NCI-H82 treated with DMSO at 0.1 percent for 48 hours (cell line): Measurements from ENCODE around the gene PKM.
"Not testable (repeated sequence)": the region's sequence is repeated elsewhere in the genome, so short reads cannot be mapped to it uniquely, and the experiment has no call there.

Experiments used
- DNase-seq: peaks from one replicate; lab custom pipeline; 2025; ENCODE audit not compliant: unreplicated experiment; lab: John Stamatoyannopoulos, UW

Gene PKM

GRCh38 chr15:72231066-72231832, at the start of gene PKM:
Gene PKM (minus strand): TSS chr15:72231190. CDS start chr15:72219097, 12,093 bp downstream.
- DNase-seq: peak; percentile 94

- DNase-seq: no peak
These were observed 49.8 kb upstream of the PKM start for GRCh38 chr15:72280751-72281150.

GRCh38 chr15:72278737-72279136, 47.7 kb upstream of the PKM start:
- DNase-seq: no peak

GRCh38 chr15:72276326-72276700, 45.3 kb upstream of the PKM start:
- DNase-seq: no peak

- not testable (repeated sequence) for DNase-seq
These were observed 44.8 kb upstream of the PKM start for GRCh38 chr15:72275635-72276325.

- DNase-seq: no peak
These were observed 42.0 kb upstream of the PKM start for GRCh38 chr15:72272997-72273352.

GRCh38 chr15:72272213-72272996, 41.4 kb upstream of the PKM start, which contains the start of gene PARP6:
Gene PARP6 (minus strand): TSS chr15:72272554. CDS start chr15:72267477, 5,077 bp downstream.
- DNase-seq: peak; percentile 84

- DNase-seq: no peak
These were observed 40.9 kb upstream of the PKM start for GRCh38 chr15:72271895-72272212.

- DNase-seq: no peak
These were observed 40.2 kb upstream of the PKM start for GRCh38 chr15:72271221-72271620.

GRCh38 chr15:72269739-72270138, 38.7 kb upstream of the PKM start:
- no peak for DNase-seq

- no peak for DNase-seq
These were observed 34.0 kb upstream of the PKM start for GRCh38 chr15:72265031-72265430.

- DNase-seq: no peak
These were observed 21.8 kb upstream of the PKM start for GRCh38 chr15:72252663-72253299.

- DNase-seq: no peak
These were observed 18.3 kb upstream of the PKM start for GRCh38 chr15:72249142-72249810.

GRCh38 chr15:72248514-72248913, 17.5 kb upstream of the PKM start:
- no peak for DNase-seq

- DNase-seq: peak; percentile 98
These were observed 11.9 kb upstream of the PKM start for GRCh38 chr15:72242775-72243370.

- DNase-seq: no peak
These were observed 8.7 kb upstream of the PKM start for GRCh38 chr15:72239652-72240051.

GRCh38 chr15:72238586-72238985, 7.6 kb upstream of the PKM start:
- DNase-seq: no peak

- no peak for DNase-seq
These were observed 6.8 kb upstream of the PKM start for GRCh38 chr15:72237853-72238224.

- DNase-seq: peak; percentile 46
These were observed 6.3 kb upstream of the PKM start for GRCh38 chr15:72237029-72237852.
